ENCODE results near the gene FAAP100. TPM values are rescaled to one million over a fixed set of nuclear protein-coding genes. Genes with fewer than 3 reads are reported as not detected.

The FAAP100 gene
- polyA plus RNA-seq, 1 donor from 2014 or later, result 56.3 TPM

DNA sequence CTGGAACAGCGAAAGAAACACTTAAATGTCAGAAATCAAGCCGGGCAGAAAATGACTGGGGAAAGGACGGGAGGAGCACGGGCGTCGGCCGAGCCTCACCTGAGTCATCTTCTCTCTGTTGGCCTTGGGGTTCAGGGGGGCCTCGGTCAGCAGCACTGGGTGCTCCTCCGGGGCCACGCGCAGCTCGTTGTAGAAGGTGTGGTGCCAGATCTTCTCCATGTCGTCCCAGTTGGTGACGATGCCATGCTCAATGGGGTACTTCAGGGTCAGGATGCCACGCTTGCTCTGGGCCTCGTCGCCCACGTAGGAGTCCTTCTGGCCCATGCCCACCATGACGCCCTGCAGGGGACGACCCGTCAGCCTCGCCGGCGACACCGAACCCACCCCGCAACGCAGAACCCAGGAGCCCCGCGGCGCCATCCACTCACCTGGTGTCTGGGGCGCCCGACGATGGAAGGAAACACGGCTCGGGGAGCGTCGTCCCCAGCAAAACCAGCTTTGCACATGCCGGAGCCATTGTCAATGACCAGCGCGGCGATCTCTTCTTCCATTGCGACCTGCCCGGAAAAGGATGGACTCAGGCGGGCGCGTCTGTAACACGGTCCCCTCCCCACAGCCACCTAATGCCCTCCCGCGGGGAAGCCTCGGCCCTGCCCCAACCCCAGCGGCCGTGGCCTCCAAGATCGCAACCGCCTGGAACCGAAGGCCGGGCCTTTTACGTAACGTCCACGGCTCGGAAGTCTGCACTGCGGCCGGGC is 40.2 kb downstream of the FAAP100 start:
- peaks cover 31% of the 10 kb centered on the region for H3K36me3 ChIP-seq (ENCODE audit: insufficient read depth, low read length)
- no peaks in the 10 kb centered on the region for H3K9me3 ChIP-seq (ENCODE audit: low read length)
- peak overlapping the region; percentile 99 for H3K9ac ChIP-seq (ENCODE audit: low read length)
- peaks cover 16% of the 10 kb centered on the region for H3F3A ChIP-seq (ENCODE audit: insufficient read depth, low read length, poor library complexity, severe bottlenecking)
- no peaks in the 10 kb centered on the region for H3K9me2 ChIP-seq (ENCODE audit: insufficient read depth, low read length)
- peaks cover 49% of the 10 kb centered on the region for H4K20me1 ChIP-seq (ENCODE audit: insufficient read depth)
- peak overlapping the region; percentile 99 for H3K4me3 ChIP-seq (ENCODE audit: low read length)
- peaks cover 79% of the 10 kb centered on the region for H3K79me2 ChIP-seq (replicated peaks; ENCODE audit: insufficient read depth, low read length)
- peak; percentile 75 for TF ChIP-seq POLR2AphosphoS5 (IDR thresholded peaks at IDR 0.05)
- TF ChIP-seq, protein P1, sequence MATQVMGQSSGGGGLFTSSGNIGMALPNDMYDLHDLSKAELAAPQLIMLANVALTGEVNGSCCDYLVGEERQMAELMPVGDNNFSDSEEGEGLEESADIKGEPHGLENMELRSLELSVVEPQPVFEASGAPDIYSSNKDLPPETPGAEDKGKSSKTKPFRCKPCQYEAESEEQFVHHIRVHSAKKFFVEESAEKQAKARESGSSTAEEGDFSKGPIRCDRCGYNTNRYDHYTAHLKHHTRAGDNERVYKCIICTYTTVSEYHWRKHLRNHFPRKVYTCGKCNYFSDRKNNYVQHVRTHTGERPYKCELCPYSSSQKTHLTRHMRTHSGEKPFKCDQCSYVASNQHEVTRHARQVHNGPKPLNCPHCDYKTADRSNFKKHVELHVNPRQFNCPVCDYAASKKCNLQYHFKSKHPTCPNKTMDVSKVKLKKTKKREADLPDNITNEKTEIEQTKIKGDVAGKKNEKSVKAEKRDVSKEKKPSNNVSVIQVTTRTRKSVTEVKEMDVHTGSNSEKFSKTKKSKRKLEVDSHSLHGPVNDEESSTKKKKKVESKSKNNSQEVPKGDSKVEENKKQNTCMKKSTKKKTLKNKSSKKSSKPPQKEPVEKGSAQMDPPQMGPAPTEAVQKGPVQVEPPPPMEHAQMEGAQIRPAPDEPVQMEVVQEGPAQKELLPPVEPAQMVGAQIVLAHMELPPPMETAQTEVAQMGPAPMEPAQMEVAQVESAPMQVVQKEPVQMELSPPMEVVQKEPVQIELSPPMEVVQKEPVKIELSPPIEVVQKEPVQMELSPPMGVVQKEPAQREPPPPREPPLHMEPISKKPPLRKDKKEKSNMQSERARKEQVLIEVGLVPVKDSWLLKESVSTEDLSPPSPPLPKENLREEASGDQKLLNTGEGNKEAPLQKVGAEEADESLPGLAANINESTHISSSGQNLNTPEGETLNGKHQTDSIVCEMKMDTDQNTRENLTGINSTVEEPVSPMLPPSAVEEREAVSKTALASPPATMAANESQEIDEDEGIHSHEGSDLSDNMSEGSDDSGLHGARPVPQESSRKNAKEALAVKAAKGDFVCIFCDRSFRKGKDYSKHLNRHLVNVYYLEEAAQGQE (IDR thresholded peaks at IDR 0.05; ENCODE audit: borderline replicate concordance), result peak; percentile 60
- peak; percentile 46 for TF ChIP-seq MXI1 (conservative IDR thresholded peaks at IDR 0.05; ENCODE audit: poor library complexity, severe bottlenecking)
- TF ChIP-seq TAF1 (IDR thresholded peaks at IDR 0.05; ENCODE audit: low read depth), result no peak
- peak overlapping the region; percentile 96 for H3K27ac ChIP-seq (ENCODE audit: low read length)
- H2AFZ ChIP-seq (ENCODE audit: low read depth, low read length), result no peak overlapping the region
- H3K4me2 ChIP-seq (ENCODE audit: low read length), result no peak overlapping the region
- no peaks in the 10 kb centered on the region for H3K27me3 ChIP-seq (ENCODE audit: insufficient read depth, low read depth, low read length)

DNA sequence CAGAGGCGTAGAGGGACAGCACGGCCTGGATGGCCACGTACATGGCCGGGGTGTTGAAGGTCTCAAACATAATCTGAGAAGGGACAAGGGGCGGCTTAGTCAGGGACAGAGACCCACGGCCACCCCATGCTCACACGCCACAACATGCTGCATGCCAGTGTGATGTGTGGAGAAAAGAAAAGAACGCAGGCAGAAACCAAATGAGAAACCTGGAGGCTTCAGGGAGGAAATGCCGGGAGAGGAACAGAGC is 40.7 kb downstream of the FAAP100 start:
- H3K79me2 ChIP-seq (replicated peaks; ENCODE audit: insufficient read depth, low read length), result peaks cover 74% of the 10 kb centered on the region
- peaks cover 16% of the 10 kb centered on the region for H3F3A ChIP-seq (ENCODE audit: insufficient read depth, low read length, poor library complexity, severe bottlenecking)
- H3K9me2 ChIP-seq (ENCODE audit: insufficient read depth, low read length), result no peaks in the 10 kb centered on the region
- peak overlapping the region; percentile 96 for H3K27ac ChIP-seq (ENCODE audit: low read length)
- peak overlapping the region; percentile 99 for H3K9ac ChIP-seq (ENCODE audit: low read length)
- H3K36me3 ChIP-seq (ENCODE audit: insufficient read depth, low read length), result peaks cover 31% of the 10 kb centered on the region
- H2AFZ ChIP-seq (ENCODE audit: low read depth, low read length), result no peak overlapping the region
- peak overlapping the region; percentile 15 for H3K4me2 ChIP-seq (ENCODE audit: low read length)
- no peak for TF ChIP-seq RAD21 (conservative IDR thresholded peaks at IDR 0.05)
- no peak for TF ChIP-seq CTCF (IDR thresholded peaks at IDR 0.05; ENCODE audit: poor library complexity, severe bottlenecking)
- TF ChIP-seq POLR2AphosphoS5 (IDR thresholded peaks at IDR 0.05), result no peak
- H4K20me1 ChIP-seq (ENCODE audit: insufficient read depth), result peaks cover 49% of the 10 kb centered on the region
- H3K9me3 ChIP-seq (ENCODE audit: low read length), result no peaks in the 10 kb centered on the region
- peak overlapping the region; percentile 99 for H3K4me3 ChIP-seq (ENCODE audit: low read length)
- H3K27me3 ChIP-seq (ENCODE audit: insufficient read depth, low read depth, low read length), result no peaks in the 10 kb centered on the region

- TF ChIP-seq, protein P1 (IDR thresholded peaks at IDR 0.05; ENCODE audit: borderline replicate concordance), result no peak
- TF ChIP-seq TAF1 (IDR thresholded peaks at IDR 0.05; ENCODE audit: low read depth), result peak; percentile 33
- peak; percentile 61 for TF ChIP-seq POLR2AphosphoS5 (IDR thresholded peaks at IDR 0.05)
- peak overlapping the region; percentile 96 for H3K27ac ChIP-seq (ENCODE audit: low read length)
These were observed 41.2 kb downstream of the FAAP100 start for GRCh38 chr17:81510785-81511553.

More at GRCh38 chr17:81510785-81511553, 41.2 kb downstream of the FAAP100 start:
- Histone ChIP-seq H2AFZ (ENCODE audit: low read depth, low read length) (no peak overlapping the region), H3F3A (ENCODE audit: insufficient read depth, low read length, poor library complexity, severe bottlenecking) (peaks cover 16% of the 10 kb centered on the region), H3K9ac (ENCODE audit: low read length) (peak overlapping the region; percentile 99), H3K4me2 (ENCODE audit: low read length) (peak overlapping the region; percentile 97), H3K79me2 (replicated peaks; ENCODE audit: insufficient read depth, low read length) (peaks cover 69% of the 10 kb centered on the region), H3K4me3 (ENCODE audit: low read length) (peak overlapping the region; percentile 99), H3K9me3 (ENCODE audit: low read length) (no peaks in the 10 kb centered on the region), H3K27me3 (ENCODE audit: insufficient read depth, low read depth, low read length) (no peaks in the 10 kb centered on the region), H4K20me1 (ENCODE audit: insufficient read depth) (peaks cover 49% of the 10 kb centered on the region), H3K9me2 (ENCODE audit: insufficient read depth, low read length) (no peaks in the 10 kb centered on the region), H3K36me3 (ENCODE audit: insufficient read depth, low read length) (peaks cover 31% of the 10 kb centered on the region)
